ENCODE results near the gene LDLRAD4.

Gene LDLRAD4

DNA sequence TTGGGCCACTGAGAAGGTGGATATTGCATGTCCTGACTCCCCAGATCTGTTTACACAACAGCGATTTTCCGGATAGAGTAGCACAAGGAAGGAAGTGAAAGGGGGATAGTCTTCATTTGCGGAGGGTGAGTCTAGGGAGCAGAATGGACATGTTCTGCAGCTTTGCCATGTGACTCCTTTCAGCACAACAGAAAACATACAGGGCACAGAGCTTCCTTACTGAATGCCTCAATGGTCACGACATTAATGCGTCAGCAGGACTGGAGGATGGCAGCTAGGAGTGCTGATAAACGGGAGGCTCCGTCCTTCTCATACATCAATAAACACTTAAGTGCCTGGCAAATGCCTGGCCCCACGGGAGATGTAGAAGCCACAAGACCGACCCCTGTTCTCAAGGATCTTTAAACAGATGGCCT lies 344.8 kb downstream of the LDLRAD4 start:
- H3K4me3 ChIP-seq (ENCODE audit: low read length) = no peak overlapping the region
- TF ChIP-seq, protein P1, sequence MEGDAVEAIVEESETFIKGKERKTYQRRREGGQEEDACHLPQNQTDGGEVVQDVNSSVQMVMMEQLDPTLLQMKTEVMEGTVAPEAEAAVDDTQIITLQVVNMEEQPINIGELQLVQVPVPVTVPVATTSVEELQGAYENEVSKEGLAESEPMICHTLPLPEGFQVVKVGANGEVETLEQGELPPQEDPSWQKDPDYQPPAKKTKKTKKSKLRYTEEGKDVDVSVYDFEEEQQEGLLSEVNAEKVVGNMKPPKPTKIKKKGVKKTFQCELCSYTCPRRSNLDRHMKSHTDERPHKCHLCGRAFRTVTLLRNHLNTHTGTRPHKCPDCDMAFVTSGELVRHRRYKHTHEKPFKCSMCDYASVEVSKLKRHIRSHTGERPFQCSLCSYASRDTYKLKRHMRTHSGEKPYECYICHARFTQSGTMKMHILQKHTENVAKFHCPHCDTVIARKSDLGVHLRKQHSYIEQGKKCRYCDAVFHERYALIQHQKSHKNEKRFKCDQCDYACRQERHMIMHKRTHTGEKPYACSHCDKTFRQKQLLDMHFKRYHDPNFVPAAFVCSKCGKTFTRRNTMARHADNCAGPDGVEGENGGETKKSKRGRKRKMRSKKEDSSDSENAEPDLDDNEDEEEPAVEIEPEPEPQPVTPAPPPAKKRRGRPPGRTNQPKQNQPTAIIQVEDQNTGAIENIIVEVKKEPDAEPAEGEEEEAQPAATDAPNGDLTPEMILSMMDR (conservative IDR thresholded peaks at IDR 0.05; ENCODE audit: low read depth, low read length) = no peak
- DNase-seq (ENCODE audit: low read depth) = no peak

GRCh38 chr18:13564579-13564978 lies 346.0 kb downstream of the LDLRAD4 start:
- TF ChIP-seq, protein P1 (conservative IDR thresholded peaks at IDR 0.05; ENCODE audit: low read depth, low read length) = no peak
- no peak overlapping the region for H3K4me3 ChIP-seq (ENCODE audit: low read length)

DNA sequence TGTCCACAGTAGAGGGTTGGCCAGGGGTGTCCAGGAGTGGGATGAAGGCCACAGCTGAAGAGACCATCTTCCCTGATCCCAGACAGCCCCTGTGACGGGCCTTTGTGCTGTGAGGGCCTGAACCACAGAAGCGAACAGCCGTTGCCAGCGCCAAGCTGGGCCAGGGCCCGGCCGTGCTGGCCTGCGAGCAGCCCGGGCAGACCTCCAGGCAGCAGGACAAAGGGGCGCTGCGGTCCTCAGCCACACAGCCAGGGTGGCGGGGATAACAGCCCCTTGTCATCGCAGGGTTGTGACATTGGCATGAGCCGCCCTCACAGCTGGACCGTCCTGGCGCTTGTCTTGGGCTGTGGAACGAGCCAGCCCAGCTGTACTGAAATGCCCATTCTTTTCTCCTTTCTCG lies 346.7 kb downstream of the LDLRAD4 start:
- TF ChIP-seq, protein P1 (conservative IDR thresholded peaks at IDR 0.05; ENCODE audit: low read depth, low read length) = no peak
- no peak for DNase-seq (ENCODE audit: low read depth)
- no peak overlapping the region for H3K4me3 ChIP-seq (ENCODE audit: low read length)

More at GRCh38 chr18:13564579-13564978, 346.0 kb downstream of the LDLRAD4 start:
- no peak for DNase-seq (ENCODE audit: low read depth)

DNA sequence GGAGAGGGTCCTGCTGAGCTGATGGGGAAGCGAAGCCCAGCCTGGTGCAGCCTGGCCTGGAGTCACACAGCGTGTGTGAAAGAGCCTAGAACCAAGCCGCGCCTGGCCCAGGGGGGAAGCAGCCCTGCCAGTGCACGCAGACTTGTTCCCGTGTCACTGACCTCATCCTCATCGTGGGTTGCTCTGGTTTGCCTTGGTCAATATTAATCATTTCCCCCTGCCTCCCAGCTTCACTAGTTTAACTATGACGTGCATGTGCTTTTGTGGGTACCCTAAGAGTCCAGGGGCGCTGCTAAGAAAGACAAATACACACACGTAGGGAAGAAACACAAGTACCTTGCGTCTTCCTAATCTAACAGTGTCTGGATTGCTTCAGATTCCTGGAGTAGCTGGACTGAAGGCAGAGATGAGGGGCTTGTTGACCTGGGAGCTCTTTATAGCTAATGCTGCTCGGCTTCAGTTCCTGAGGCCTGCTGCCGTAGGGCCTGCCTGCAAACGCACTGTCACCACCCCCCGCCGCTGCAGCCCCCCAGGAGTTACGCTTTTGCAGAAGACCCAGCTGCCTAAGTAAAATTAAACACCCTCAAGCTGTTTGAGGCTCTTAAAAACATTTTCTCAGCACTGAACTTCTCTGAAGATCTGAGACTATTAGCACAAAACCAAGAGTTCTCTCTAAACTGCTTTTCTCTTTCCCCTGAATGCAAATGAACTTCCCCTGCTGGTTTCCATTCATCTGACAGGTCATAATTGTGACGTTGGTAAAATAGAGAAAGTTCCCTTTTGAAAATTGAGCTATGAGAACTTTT lies 348.6 kb downstream of the LDLRAD4 start:
- no peak for DNase-seq (ENCODE audit: low read depth)
- no peak overlapping the region for H3K4me3 ChIP-seq (ENCODE audit: low read length)
- TF ChIP-seq, protein P1 (conservative IDR thresholded peaks at IDR 0.05; ENCODE audit: low read depth, low read length) = no peak

DNA sequence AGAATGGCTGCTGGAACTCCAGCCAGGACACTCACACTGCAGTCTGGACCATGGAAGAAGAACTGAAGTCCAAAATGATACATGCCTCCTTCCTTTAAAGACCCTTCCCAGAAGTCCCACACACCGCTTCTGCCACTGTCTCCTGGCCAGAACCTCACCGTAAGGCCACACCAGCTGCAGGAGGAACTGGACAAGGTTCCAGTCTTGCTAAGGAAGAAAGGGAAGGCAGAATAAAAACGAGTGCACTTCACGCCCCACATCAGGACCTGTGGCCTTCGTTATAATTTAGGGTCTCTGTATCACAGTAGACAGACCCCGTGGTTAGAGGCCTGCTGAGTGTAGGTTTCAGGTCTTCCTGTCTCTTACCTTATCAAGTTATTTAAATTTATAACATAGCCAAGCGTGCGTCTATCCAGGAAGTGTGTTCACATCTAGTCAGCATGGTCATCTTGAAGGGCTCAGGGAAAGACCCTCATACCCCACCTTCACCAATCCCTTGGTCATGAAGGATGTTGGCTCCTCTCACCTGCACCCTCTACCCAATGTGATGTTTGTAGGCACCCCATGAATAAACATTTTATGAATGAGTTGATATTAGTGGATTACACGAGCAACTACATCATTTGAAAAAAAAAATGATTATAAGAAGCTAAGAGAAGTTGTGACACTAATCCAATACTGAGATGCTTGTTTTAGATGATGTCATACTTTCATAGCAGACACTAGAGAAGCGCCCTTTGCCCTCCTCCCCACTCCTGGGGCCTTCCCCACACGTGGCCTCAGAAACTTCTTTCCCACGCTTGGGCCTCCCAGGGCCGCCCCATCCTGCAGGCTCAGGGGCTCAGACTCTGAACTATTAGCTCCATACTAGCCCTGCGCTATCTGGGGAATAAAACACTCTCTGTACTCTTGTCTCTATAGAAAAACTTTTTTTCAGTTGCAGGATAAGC lies 350.2 kb downstream of the LDLRAD4 start:
- DNase-seq (ENCODE audit: low read depth) = no peak
- H3K4me3 ChIP-seq (ENCODE audit: low read length) = no peak overlapping the region
- TF ChIP-seq, protein P1 (conservative IDR thresholded peaks at IDR 0.05; ENCODE audit: low read depth, low read length) = no peak

GRCh38 chr18:13570216-13570615 lies 351.7 kb downstream of the LDLRAD4 start:
- DNase-seq (ENCODE audit: low read depth) = no peak
- TF ChIP-seq, protein P1 (conservative IDR thresholded peaks at IDR 0.05; ENCODE audit: low read depth, low read length) = no peak

More at GRCh38 chr18:13570216-13570615, 351.7 kb downstream of the LDLRAD4 start:
- H3K4me3 ChIP-seq (ENCODE audit: low read length) = no peak overlapping the region

All from retinal pigment epithelial cell (primary cell).